PC-3 (cell line): Measurements from ENCODE around the gene EHD3. TPM values are rescaled to one million over a fixed set of nuclear protein-coding genes. Genes with fewer than 3 reads are reported as not detected.

ENCODE experiments used
- ATAC-seq: fragments of 200-7000 bp; cut with Tn5 transposase; 2 replicates; pipeline ENCODE4 v1.9.1; 2020; ENCODE audit warnings: mild to moderate bottlenecking, moderate library complexity
- BruUV-seq: library from RNA; stranded (reverse); fragments of 400-500 nt; replicated peaks from 2 replicates; lab custom pipeline; 2021; lab: Mats Ljungman, UMichigan
- CTCF ChIA-PET: fragments of 300-600 bp; sonication (Branson Sonifier 250); formaldehyde crosslinking; loops from one replicate; lab custom pipeline; 2022; ENCODE audit warnings: antibody characterized with exemption; lab: Charles Lee
- POLR2A ChIA-PET: fragments of 300-600 bp; sonication (Branson Sonifier 250); formaldehyde crosslinking; loops from one replicate; lab custom pipeline; 2022; ENCODE audit warnings: antibody characterized with exemption; ENCODE audit not compliant: unreplicated experiment; lab: Charles Lee
- DNase-seq: peaks from one replicate; pipeline ENCODE4 v3.0.0-alpha.2; 2015
- H2AFZ ChIP-seq: fragments of 300-600 bp; sonication (generic); 2 replicates; pipeline ENCODE4 v1.6.0; 2016; ENCODE audit warnings: antibody characterized with exemption, low read length
- H3F3A ChIP-seq: fragments of 300-600 bp; sonication (generic); one replicate; pipeline ENCODE4 v1.6.0; 2017; ENCODE audit warnings: antibody characterized with exemption, low read length, control low read depth, mild to moderate bottlenecking; ENCODE audit not compliant: unreplicated experiment
- H3K27ac ChIP-seq: fragments of 300-600 bp; sonication (generic); 2 replicates; pipeline ENCODE4 v1.5.1; 2016; ENCODE audit warnings: mild to moderate bottlenecking, low read length
- H3K27me3 ChIP-seq: fragments of 300-600 bp; sonication (generic); 2 replicates; pipeline ENCODE4 v1.6.1; 2016; ENCODE audit warnings: low read length, mixed read lengths
- H3K36me3 ChIP-seq: fragments of 300-600 bp; sonication (generic); 2 replicates; pipeline ENCODE4 v1.6.1; 2016; ENCODE audit warnings: low read depth, mixed run types, low read length, mixed read lengths
- H3K4me1 ChIP-seq: fragments of 300-600 bp; sonication (generic); 2 replicates; pipeline ENCODE4 v1.5.1; 2016; ENCODE audit warnings: low read length; ENCODE audit not compliant: insufficient read depth
- H3K4me2 ChIP-seq: fragments of 300-600 bp; sonication (generic); 2 replicates; pipeline ENCODE4 v1.6.0; 2016; ENCODE audit warnings: low read length
- H3K4me3 ChIP-seq: fragments of 300-600 bp; sonication (generic); 2 replicates; pipeline ENCODE4 v1.5.1; 2016; ENCODE audit warnings: mild to moderate bottlenecking, low read length, mixed read lengths
- H3K79me2 ChIP-seq: fragments of 300-600 bp; sonication (generic); 2 replicates; pipeline ENCODE4 v1.6.1; 2017; ENCODE audit warnings: low read length, mixed read lengths
- H3K9ac ChIP-seq: fragments of 300-600 bp; sonication (generic); 2 replicates; pipeline ENCODE4 v1.6.0; 2016; ENCODE audit warnings: mild to moderate bottlenecking, low read length
- H3K9me2 ChIP-seq: fragments of 300-600 bp; sonication (generic); replicated peaks from 2 replicates; pipeline ENCODE4 v1.6.1; 2016; ENCODE audit warnings: mixed run types, low read length, mixed read lengths
- H3K9me3 ChIP-seq: fragments of 300-600 bp; sonication (generic); 2 replicates; pipeline ENCODE4 v1.6.1; 2016; ENCODE audit warnings: low read length, mixed read lengths
- H4K20me1 ChIP-seq: fragments of 300-600 bp; sonication (generic); 2 replicates; pipeline ENCODE4 v1.6.1; 2016; ENCODE audit warnings: low read length, mixed read lengths
- CTCF ChIP-seq: fragments of 300-600 bp; sonication (generic); conservative IDR thresholded peaks from 2 replicates; pipeline ENCODE4 v1.5.1; 2017; ENCODE audit warnings: antibody characterized with exemption, low read depth, mild to moderate bottlenecking, low read length
- EZH2 ChIP-seq: fragments of 300-600 bp; sonication (generic); IDR thresholded peaks from one replicate; pipeline ENCODE4 v1.6.1; 2017; ENCODE audit warnings: antibody characterized with exemption, mild to moderate bottlenecking, low read length; ENCODE audit not compliant: unreplicated experiment
- EZH2phosphoT487 ChIP-seq: fragments of 300-600 bp; sonication (generic); IDR thresholded peaks from 2 replicates; pipeline ENCODE4 v1.6.1; 2018; ENCODE audit warnings: mild to moderate bottlenecking, antibody characterized with exemption, low read length, borderline replicate concordance
- intact Hi-C: fragments of 100-400 bp; cut with micrococcal nuclease; formaldehyde crosslinking; loops from 2 replicates; pipeline ENCODE4 v1.9.0; 2023
- total RNA-seq: library from RNA; depleted of rRNA; stranded (reverse); fragments of >200 nt; gene quantifications from 2 replicates; pipeline ENCODE4 v1.2.3, GENCODE V29; 2014

The EHD3 gene
- total RNA-seq, 1 experiment from 2014 or later: 4.4 TPM

- ATAC-seq (no peak), DNase-seq (no peak)
- H3K4me2 ChIP-seq: no peak overlapping the region
- no peaks in the 10 kb centered on the region for H4K20me1 ChIP-seq
- TF ChIP-seq EZH2 (no peak), CTCF (no peak), EZH2phosphoT487 (no peak)
- no peak overlapping the region for H3K4me3 ChIP-seq
- CTCF ChIA-PET: no interaction called here
- no peaks in the 10 kb centered on the region for H3K36me3 ChIP-seq
- H3K27ac ChIP-seq: no peak overlapping the region
- H3K9me3 ChIP-seq: no peaks in the 10 kb centered on the region
- no peak overlapping the region for H2AFZ ChIP-seq
- H3K79me2 ChIP-seq: no peaks in the 10 kb centered on the region
- BruUV-seq: no TSS peak
- no peaks in the 10 kb centered on the region for H3K27me3 ChIP-seq
- intact Hi-C loops: no loop called here
- no peak overlapping the region for H3K9ac ChIP-seq
- 0 out of 2 replicates have a peak, but pooled peaks cover under 1% of the 10 kb centered on the region for H3K4me1 ChIP-seq
- H3F3A ChIP-seq: no peaks in the 10 kb centered on the region
- no peaks in the 10 kb centered on the region for H3K9me2 ChIP-seq
- POLR2A ChIA-PET: no interaction called here
Observed at GRCh38 chr2:31207790-31208189, 26.2 kb upstream of the EHD3 start.

- no peaks in the 10 kb centered on the region for H3F3A ChIP-seq
- ChIA-PET POLR2A (no interaction called here), CTCF (no interaction called here)
- no peak overlapping the region for H3K4me3 ChIP-seq
- H2AFZ ChIP-seq: no peak overlapping the region
- no peaks in the 10 kb centered on the region for H3K79me2 ChIP-seq
- no peaks in the 10 kb centered on the region for H3K27me3 ChIP-seq
- peaks cover 5% of the 10 kb centered on the region; the same call in 1 of the 2 replicates for H3K4me1 ChIP-seq
- no peaks in the 10 kb centered on the region for H3K9me3 ChIP-seq
- TF ChIP-seq EZH2phosphoT487 (no peak), EZH2 (no peak), CTCF (no peak)
- H3K9ac ChIP-seq: no peak overlapping the region
- no peaks in the 10 kb centered on the region for H3K36me3 ChIP-seq
- H3K9me2 ChIP-seq: no peaks in the 10 kb centered on the region
- DNase-seq (no peak), ATAC-seq (no peak)
- H3K27ac ChIP-seq: no peak overlapping the region
- no peak overlapping the region for H3K4me2 ChIP-seq
- H4K20me1 ChIP-seq: no peaks in the 10 kb centered on the region
- no TSS peak for BruUV-seq
- intact Hi-C loops: no loop called here
Observed at GRCh38 chr2:31208240-31208639, 25.7 kb upstream of the EHD3 start.

GRCh38 chr2:31212659-31213600, 21.0 kb upstream of the EHD3 start:
- Histone ChIP-seq H3K27me3 (0 out of 2 replicates have a peak, but pooled peaks cover 4% of the 10 kb centered on the region), H3F3A (no peaks in the 10 kb centered on the region), H3K9me3 (no peaks in the 10 kb centered on the region), H3K9me2 (no peaks in the 10 kb centered on the region), H3K79me2 (no peaks in the 10 kb centered on the region), H2AFZ (no peak overlapping the region), H3K36me3 (no peaks in the 10 kb centered on the region), H3K4me1 (peaks cover 20% of the 10 kb centered on the region), H4K20me1 (no peaks in the 10 kb centered on the region), H3K4me3 (no peak overlapping the region), H3K9ac (no peak overlapping the region), H3K27ac (peak overlapping the region; percentile 54), H3K4me2 (no peak overlapping the region)
- ChIA-PET POLR2A (no interaction called here), CTCF (no interaction called here)
- BruUV-seq: no TSS peak
- ATAC-seq (no peak), DNase-seq (peak; percentile 37)
- intact Hi-C loops: no loop called here
- TF ChIP-seq EZH2phosphoT487 (no peak), EZH2 (no peak), CTCF (no peak)
